GM19238 (cell line): ENCODE data around the gene C11orf86.

Source experiments
- DNase-seq: peaks from one replicate; pipeline ENCODE4 v3.0.0; 2011; ENCODE audit warnings: low spot score; ENCODE audit not compliant: insufficient read length

C11orf86 gene

GRCh38 chr11:66966351-66966750, 8.8 kb upstream of the C11orf86 start:
- no peak for DNase-seq

- no peak for DNase-seq
These were observed 7.3 kb upstream of the C11orf86 start for GRCh38 chr11:66967670-66968425.

DNA sequence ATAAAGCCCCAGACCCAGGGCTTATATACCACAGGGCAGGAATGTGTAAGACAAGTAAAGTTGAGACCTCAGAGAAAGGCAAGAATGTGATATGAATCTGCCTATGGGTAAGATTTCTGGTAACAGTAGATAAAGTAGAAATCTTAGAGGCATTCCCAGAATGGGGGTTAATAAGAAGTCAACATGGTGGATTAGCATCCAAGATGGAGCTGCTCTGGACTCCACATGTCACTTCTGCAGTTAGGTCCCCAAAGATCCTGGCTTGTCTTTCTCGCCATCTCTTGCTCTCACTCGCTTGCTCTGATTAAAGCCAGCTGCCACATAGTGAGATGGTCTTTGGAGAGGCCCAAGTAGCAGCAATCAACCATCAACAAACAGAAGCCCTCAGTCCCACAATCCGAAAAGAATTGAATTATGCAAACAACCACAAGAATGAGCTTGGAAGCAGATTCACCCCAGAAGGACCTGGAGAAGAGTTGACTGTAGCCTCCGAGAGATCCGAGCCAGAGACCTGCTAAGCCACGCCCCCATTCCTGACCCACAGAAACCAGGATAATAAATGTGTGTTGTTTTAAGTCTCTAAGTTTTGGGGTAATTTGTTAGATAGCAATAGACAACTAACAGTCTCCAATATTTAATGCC, 5.4 kb upstream of the C11orf86 start:
- DNase-seq: no peak

- no peak for DNase-seq
These were observed 4.7 kb upstream of the C11orf86 start for GRCh38 chr11:66970371-66970806.

GRCh38 chr11:66970807-66971442, 4.2 kb upstream of the C11orf86 start:
- DNase-seq: no peak

- no peak for DNase-seq
These were observed 3.6 kb upstream of the C11orf86 start for GRCh38 chr11:66971488-66971887.

- no peak for DNase-seq
These were observed 1.0 kb upstream of the C11orf86 start for GRCh38 chr11:66973956-66974580.

GRCh38 chr11:66975405-66976027, 412 bp downstream of the C11orf86 start:
- DNase-seq: no peak

DNA sequence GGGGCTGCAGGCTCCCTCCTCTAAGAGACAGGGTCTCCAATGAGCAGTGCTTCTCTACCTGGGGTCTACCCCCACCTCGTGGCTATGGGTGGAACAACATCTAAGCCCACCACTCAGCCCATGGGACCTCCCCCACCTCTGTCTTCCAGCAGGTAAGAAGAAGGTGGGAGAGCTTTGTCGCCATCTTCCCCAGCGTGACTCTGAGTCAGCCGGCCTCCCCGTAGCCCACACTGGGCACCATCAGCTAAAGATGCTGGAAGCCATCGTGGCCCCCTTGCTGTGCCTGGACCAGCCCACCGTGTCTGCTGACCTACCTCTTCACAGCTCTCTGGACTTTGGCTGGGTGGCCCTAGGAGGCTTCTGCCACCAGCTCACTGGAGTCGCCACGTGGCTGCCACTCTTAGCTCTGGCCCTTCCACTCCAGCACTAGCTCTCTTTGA, 944 bp downstream of the C11orf86 start:
- no peak for DNase-seq

- DNase-seq: no peak
These were observed 1.8 kb downstream of the C11orf86 start for GRCh38 chr11:66976925-66977324.

DNA sequence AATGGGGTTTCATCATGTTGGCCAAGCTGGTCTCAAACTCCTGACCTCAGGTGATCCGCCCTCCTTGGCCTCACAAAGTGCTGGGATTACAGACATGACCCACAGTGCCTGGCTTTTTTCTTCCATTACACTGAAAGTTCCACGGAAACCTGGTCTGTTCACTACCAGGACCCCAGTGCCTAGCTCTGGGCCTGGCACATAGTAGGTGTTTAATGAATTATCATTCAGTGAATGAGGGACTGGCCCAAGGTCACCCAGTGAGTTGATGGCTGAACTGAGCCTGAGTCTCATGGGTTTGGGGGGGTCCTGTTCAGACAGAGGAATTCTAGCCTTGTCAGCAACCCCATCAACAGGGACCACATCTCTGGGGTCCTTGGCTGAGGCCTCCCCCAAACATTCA, 3.1 kb downstream of the C11orf86 start:
- DNase-seq: no peak

GRCh38 chr11:66978717-66979116, 3.6 kb downstream of the C11orf86 start:
- no peak for DNase-seq

DNA sequence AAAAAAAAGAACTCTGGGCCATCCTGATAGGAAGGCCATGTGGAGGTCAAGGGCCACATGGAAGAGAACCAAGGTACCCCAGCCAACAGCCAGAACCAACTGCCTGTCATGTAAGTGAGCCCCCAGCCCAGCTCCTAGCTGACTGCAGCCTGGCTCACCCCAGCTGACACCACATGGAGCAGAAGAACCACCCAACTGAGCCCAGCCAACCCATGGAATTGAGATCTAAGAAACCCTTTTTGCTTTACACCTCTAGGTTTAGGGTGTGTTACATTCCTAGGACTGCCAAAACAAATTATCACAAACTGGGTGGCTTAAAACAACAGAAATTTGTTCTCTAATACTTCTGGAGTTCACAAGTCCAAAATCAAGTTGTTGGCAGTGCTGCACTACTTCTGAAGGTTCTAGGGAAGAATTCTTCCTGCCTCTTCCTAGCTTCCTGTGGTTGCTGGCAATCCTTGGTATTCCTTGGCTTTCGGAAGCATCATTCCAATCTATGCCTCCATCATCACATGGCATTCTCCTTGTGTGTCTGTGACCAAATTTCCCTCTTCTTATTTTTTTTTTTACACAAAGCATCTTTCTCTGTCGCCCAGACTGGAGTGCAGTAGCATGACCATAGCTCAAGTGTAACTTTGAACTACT, 4.4 kb downstream of the C11orf86 start:
- no peak for DNase-seq

DNA sequence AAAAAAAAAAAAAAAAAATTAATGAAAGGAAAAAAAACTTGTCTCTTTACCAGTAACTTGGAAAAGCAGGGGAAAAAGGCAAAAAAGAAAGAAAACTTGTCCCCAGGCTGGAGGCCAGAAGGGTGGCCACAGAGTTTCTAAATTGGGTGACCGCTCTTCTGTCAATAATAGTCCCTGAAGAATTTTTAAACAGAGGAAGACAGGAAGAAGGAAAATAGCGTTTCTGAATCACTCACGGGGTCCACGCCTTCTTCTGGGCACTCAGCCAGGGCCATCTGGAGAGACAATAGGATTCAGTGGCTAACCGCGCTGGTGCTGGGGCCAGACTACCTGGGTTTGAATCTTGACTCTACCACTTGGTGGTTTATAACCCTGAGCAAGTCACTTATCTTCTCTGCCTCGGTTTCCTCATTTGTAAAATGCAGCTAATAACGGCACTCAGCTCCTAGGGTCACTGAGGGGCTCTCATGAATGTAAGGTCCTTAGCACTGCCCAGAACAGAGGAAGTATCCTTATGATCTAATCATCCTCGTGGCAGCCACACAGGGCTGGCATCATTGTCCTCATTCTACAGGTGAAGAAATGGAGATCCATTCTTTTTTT, 7.0 kb downstream of the C11orf86 start:
- no peak for DNase-seq

- no peak for DNase-seq
These were observed 8.3 kb downstream of the C11orf86 start for GRCh38 chr11:66983275-66983924.

DNA sequence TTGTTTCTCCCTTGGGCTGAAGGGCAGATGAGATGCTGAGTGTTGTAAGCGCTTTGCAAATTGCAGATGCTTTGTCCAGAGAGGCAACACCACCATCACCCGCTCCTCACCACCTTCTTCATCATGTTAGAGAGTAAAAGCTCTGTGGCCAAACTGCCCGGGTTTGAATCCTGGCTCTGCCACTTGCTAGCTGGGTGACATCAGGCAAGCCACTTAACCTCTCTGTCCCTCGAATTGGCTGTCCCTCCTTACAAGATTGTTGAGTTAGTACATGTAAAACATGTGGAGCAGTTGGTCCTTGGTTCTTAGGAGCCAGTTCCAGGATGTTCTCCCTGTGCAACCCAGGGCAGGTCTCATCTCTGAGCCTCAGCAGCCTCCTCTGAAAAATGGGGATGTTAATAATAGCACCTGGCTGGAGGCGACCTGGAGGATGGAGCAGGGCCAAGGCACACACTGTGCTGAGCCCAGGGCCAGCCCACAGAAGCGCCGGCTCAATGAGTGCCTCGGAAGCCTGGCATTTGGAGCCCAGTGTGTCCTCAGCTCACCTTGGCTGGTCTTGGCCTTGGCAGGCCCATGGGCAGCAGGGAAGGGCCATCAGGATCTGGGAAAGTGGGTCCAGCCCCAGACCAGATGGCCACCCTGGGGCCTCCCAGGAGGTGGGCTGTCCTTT, 10.5 kb downstream of the C11orf86 start:
- no peak for DNase-seq

GRCh38 chr11:66986178-66986545, 11.1 kb downstream of the C11orf86 start:
- no peak for DNase-seq

- no peak for DNase-seq
These were observed 12.1 kb downstream of the C11orf86 start for GRCh38 chr11:66987158-66987620.

- no peak for DNase-seq
These were observed 13.0 kb downstream of the C11orf86 start for GRCh38 chr11:66987924-66988637.
